CD14-positive monocyte (primary cell): ENCODE data around the gene OR6P1. TPM values are rescaled to one million over a fixed set of nuclear protein-coding genes. Genes with fewer than 3 reads are reported as not detected.

Source experiments
- DNase-seq, 3 donors: peaks; one replicate each; pipeline ENCODE4 v3.0.0-alpha.2; 2011 to 2022
- H2AFZ ChIP-seq: 2 replicates; pipeline ENCODE4 v1.6.0; 2012; ENCODE audit warnings: mild to moderate bottlenecking, low read depth, low read length, inconsistent platforms; ENCODE audit not compliant: insufficient read depth, poor library complexity, severe bottlenecking
- H3K27ac ChIP-seq, 2 donors: 1 replicate in 1 of 2; 2 replicates in 1 of 2; pipeline ENCODE4 v1.5.1; 2012 to 2013; ENCODE audit warnings: low read length in 2 of 2, control low read depth in 1 of 2, inconsistent platforms in 1 of 2, low read depth in 1 of 2, mild to moderate bottlenecking in 1 of 2
- H3K27me3 ChIP-seq, 2 donors: one replicate each; pipeline versions ENCODE4 v1.6.0 to v1.6.1; 2011 to 2013; ENCODE audit warnings: low read length in 2 of 2; ENCODE audit not compliant: control insufficient read depth in 2 of 2, insufficient read depth in 2 of 2
- H3K36me3 ChIP-seq, 2 donors: replicated peaks in 1 of 2; 1 replicate in 1 of 2; 2 replicates in 1 of 2; pipeline versions ENCODE4 v1.5.1 to v1.6.1; 2012 to 2013; ENCODE audit warnings: low read length in 2 of 2, control low read depth in 1 of 2, inconsistent platforms in 1 of 2, mild to moderate bottlenecking in 1 of 2; ENCODE audit not compliant: insufficient read depth in 2 of 2, control insufficient read depth in 1 of 2
- H3K4me1 ChIP-seq, 2 donors: 1 replicate in 1 of 2; 2 replicates in 1 of 2; pipeline versions ENCODE4 v1.5.1 to v1.6.1; 2012 to 2013; ENCODE audit warnings: low read length in 2 of 2, control low read depth in 1 of 2, inconsistent platforms in 1 of 2, mild to moderate bottlenecking in 1 of 2, moderate library complexity in 1 of 2; ENCODE audit not compliant: insufficient read depth in 2 of 2, control insufficient read depth in 1 of 2
- H3K4me2 ChIP-seq: replicated peaks from 2 replicates; pipeline ENCODE3; 2012; ENCODE audit warnings: low read length, moderate library complexity, mild to moderate bottlenecking; ENCODE audit not compliant: poor library complexity, severe bottlenecking; ENCODE audit errors: extremely low read depth
- H3K4me3 ChIP-seq, 3 experiments: fragments of 200-600 bp in 1 of 3; sonication (generic) in 1 of 3; replicated peaks in 1 of 3; 1 replicate in 2 of 3; 2 replicates in 1 of 3; pipeline ENCODE4 v1.5.1; 2011 to 2013; ENCODE audit warnings: low read length in 3 of 3, mild to moderate bottlenecking in 3 of 3, control low read depth in 2 of 3, low read depth in 2 of 3, inconsistent platforms in 1 of 3, moderate library complexity in 1 of 3
- H3K79me2 ChIP-seq: 2 replicates; pipeline ENCODE4 v1.6.0; 2012; ENCODE audit warnings: mild to moderate bottlenecking, control low read depth, inconsistent platforms, low read length, moderate library complexity; ENCODE audit not compliant: insufficient read depth
- H3K9ac ChIP-seq: 2 replicates; pipeline ENCODE4 v1.6.0; 2017; ENCODE audit warnings: low read length, mild to moderate bottlenecking; ENCODE audit not compliant: insufficient read depth, poor library complexity, severe bottlenecking
- H3K9me3 ChIP-seq, 2 donors: replicated peaks in 1 of 2; 1 replicate in 1 of 2; 2 replicates in 1 of 2; pipeline versions ENCODE4 v1.5.1 to v1.6.1; 2012 to 2013; ENCODE audit warnings: low read length in 2 of 2, control low read depth in 1 of 2; ENCODE audit not compliant: control insufficient read depth in 1 of 2, insufficient read depth in 1 of 2
- H4K20me1 ChIP-seq: 2 replicates; pipeline ENCODE4 v1.6.0; 2012; ENCODE audit warnings: mild to moderate bottlenecking, low read length, control low read depth, moderate library complexity; ENCODE audit not compliant: insufficient read depth
- H3K27ac Mint-ChIP-seq, 7 donors: one replicate each; pipeline ENCODE4 v1.8.0; 2020; ENCODE audit warnings: mild to moderate bottlenecking in 7 of 7, mixed read lengths in 7 of 7, moderate library complexity in 6 of 7, inconsistent platforms in 2 of 7
- H3K27me3 Mint-ChIP-seq, 3 donors: one replicate each; pipeline ENCODE4 v1.8.0; 2021 to 2022; ENCODE audit warnings: low read depth in 3 of 3, mild to moderate bottlenecking in 3 of 3, mixed read lengths in 3 of 3, moderate library complexity in 3 of 3, inconsistent platforms in 1 of 3
- H3K36me3 Mint-ChIP-seq, 2 donors: one replicate each; pipeline ENCODE4 v1.8.0; 2020; ENCODE audit warnings: mixed read lengths in 2 of 2, inconsistent platforms in 1 of 2, mild to moderate bottlenecking in 1 of 2
- H3K4me1 Mint-ChIP-seq: one replicate; pipeline ENCODE4 v1.8.0; 2020; ENCODE audit warnings: mild to moderate bottlenecking, mixed read lengths
- H3K4me3 Mint-ChIP-seq, 2 donors: one replicate each; pipeline ENCODE4 v1.8.0; 2020; ENCODE audit warnings: mild to moderate bottlenecking in 2 of 2, mixed read lengths in 2 of 2, moderate library complexity in 1 of 2
- H3K9me3 Mint-ChIP-seq, 7 donors: one replicate each; pipeline ENCODE4 v1.8.0; 2020 to 2022; ENCODE audit warnings: mixed read lengths in 7 of 7, mild to moderate bottlenecking in 6 of 7, moderate library complexity in 6 of 7, inconsistent platforms in 2 of 7
- WGBS: methylation state at CpG from one replicate; pipeline ENCODE4 v1.1.5; 2013; ENCODE audit warnings: missing lambda C conversion rate; ENCODE audit not compliant: insufficient coverage; 5-methylcytosine and 5-hydroxymethylcytosine counted together
- intact Hi-C, 2 donors: fragments of 100-400 bp; cut with micrococcal nuclease; formaldehyde crosslinking; loops; one replicate each; pipeline versions ENCODE4 v1.15.0 to v1.15.1; 2023
- polyA plus RNA-seq, 3 donors: library from polyadenylated mRNA; depleted of rRNA in 1 of 3; unstranded in 2 of 3; stranded (reverse) in 1 of 3; fragments of 300-500 nt in 2 of 3; fragments of >200 nt in 1 of 3; fragmentation: Illumina TruSeq in 2 of 3; gene quantifications; 1 replicate in 2 of 3; 2 replicates in 1 of 3; pipeline ENCODE4 v1.2.3, GENCODE V29; 2012 to 2021
- TF ChIP-seq, protein P1 (sequence below): fragments of 200-600 bp; IDR thresholded peaks from one replicate; pipeline ENCODE4 v1.8.0; 2022; ENCODE audit warnings: antibody characterized with exemption, mild to moderate bottlenecking

The OR6P1 gene
- polyA plus RNA-seq, 3 donors = not detected

DNA sequence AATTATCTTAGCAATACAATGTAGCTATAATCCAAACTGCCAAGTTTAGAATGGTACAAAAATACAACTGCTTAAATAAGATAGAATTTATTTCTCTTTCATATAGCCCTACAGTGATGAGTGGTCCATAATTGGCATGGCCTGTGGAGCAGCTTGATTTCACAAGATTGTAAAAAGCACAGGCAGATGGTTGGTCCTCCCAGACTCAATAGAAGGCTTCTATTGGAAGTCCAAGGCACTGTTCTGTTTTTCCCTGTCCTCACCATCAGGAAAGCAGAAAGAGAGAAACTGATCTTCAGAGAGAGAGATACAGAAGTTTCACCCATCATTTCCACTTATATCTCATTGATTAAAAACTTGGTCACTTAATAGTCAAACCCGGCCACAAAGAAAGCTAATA lies 1.8 kb upstream of the OR6P1 start:
- H3K27ac Mint-ChIP-seq = no peak overlapping the region
- no peak overlapping the region for H3K4me2 ChIP-seq
- H3K36me3 ChIP-seq = no peaks in the 10 kb centered on the region
- H3K4me1 Mint-ChIP-seq = peaks cover 2% of the 10 kb centered on the region
- H3K79me2 ChIP-seq = no peaks in the 10 kb centered on the region
- intact Hi-C loops = no loop called here
- H2AFZ ChIP-seq = no peak overlapping the region
- H4K20me1 ChIP-seq = no peaks in the 10 kb centered on the region
- no peak overlapping the region for H3K4me3 ChIP-seq
- no peak overlapping the region for H3K9ac ChIP-seq
- TF ChIP-seq, protein P1, sequence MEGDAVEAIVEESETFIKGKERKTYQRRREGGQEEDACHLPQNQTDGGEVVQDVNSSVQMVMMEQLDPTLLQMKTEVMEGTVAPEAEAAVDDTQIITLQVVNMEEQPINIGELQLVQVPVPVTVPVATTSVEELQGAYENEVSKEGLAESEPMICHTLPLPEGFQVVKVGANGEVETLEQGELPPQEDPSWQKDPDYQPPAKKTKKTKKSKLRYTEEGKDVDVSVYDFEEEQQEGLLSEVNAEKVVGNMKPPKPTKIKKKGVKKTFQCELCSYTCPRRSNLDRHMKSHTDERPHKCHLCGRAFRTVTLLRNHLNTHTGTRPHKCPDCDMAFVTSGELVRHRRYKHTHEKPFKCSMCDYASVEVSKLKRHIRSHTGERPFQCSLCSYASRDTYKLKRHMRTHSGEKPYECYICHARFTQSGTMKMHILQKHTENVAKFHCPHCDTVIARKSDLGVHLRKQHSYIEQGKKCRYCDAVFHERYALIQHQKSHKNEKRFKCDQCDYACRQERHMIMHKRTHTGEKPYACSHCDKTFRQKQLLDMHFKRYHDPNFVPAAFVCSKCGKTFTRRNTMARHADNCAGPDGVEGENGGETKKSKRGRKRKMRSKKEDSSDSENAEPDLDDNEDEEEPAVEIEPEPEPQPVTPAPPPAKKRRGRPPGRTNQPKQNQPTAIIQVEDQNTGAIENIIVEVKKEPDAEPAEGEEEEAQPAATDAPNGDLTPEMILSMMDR = no peak
- no peaks in the 10 kb centered on the region for H3K27me3 ChIP-seq
- no peak overlapping the region for H3K4me3 Mint-ChIP-seq
- H3K27me3 Mint-ChIP-seq = peaks cover 0 to 2% (median 0%) of the 10 kb centered on the region in 3 donors
- peaks cover 0 to 6% (median 1%) of the 10 kb centered on the region in 7 donors for H3K9me3 Mint-ChIP-seq
- no peaks in the 10 kb centered on the region for H3K4me1 ChIP-seq
- no peak for DNase-seq
- H3K36me3 Mint-ChIP-seq = no peaks in the 10 kb centered on the region
- no peak overlapping the region for H3K27ac ChIP-seq
- H3K9me3 ChIP-seq = no peaks in the 10 kb centered on the region
- whole genome bisulfite sequencing = no CpG with 5 or more reads among the region's 1 CpG

DNA sequence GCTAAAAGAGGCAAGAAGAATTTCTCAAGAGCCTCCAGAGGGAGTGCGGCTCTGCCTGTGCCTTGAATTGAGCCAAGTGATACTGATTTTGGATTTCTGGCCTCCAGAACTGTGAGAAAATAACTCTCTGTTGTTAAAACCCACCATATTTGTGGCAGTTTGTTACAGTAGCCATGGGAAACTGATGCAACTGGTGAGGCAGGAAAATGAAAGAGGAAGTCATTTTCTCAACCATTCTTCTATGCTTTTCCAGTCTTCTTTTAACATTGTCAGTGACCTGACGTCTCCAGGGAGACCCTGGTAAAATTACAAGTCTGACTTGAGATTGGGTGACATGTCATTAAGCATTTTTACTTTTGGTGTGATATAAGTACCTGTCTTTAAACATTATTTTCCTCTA lies 5.8 kb downstream of the OR6P1 start:
- H3K27me3 ChIP-seq = no peaks in the 10 kb centered on the region
- TF ChIP-seq, protein P1 = no peak
- H3K9me3 ChIP-seq = peaks cover 0 to 7% of the 10 kb centered on the region in 2 donors
- Mint-ChIP-seq H3K36me3 (no peaks in the 10 kb centered on the region), H3K27ac (peak overlapping the region; percentile 46 to 90 (median 77)), H3K27me3 (peaks cover 0 to 2% (median 0%) of the 10 kb centered on the region in 3 donors), H3K4me3 (peak overlapping the region in 1 of 2 donors; percentile 39), H3K9me3 (peaks cover 3 to 12% (median 9%) of the 10 kb centered on the region in 7 donors), H3K4me1 (peaks cover 15% of the 10 kb centered on the region)
- no peaks in the 10 kb centered on the region for H3K79me2 ChIP-seq
- DNase-seq = peak; percentile 41 to 65 (median 49)
- peak overlapping the region; percentile 52 for H3K4me2 ChIP-seq
- H4K20me1 ChIP-seq = no peaks in the 10 kb centered on the region
- peak overlapping the region in 1 of 3 experiments; percentile 42 for H3K4me3 ChIP-seq
- 67% methylated on average over 1 of the region's 2 CpGs for WGBS
- intact Hi-C loops = no loop called here
- peak overlapping the region; percentile 49 to 79 for H3K27ac ChIP-seq
- peak overlapping the region; percentile 52 for H2AFZ ChIP-seq
- no peaks in the 10 kb centered on the region for H3K36me3 ChIP-seq
- H3K4me1 ChIP-seq = peaks cover 13 to 15% of the 10 kb centered on the region in 2 donors
- no peak overlapping the region for H3K9ac ChIP-seq
